ENCODE measurements around the gene TSPAN1. TPM values are rescaled to one million over a fixed set of nuclear protein-coding genes. Genes with fewer than 3 reads are reported as not detected.

Gene TSPAN1, protein sequence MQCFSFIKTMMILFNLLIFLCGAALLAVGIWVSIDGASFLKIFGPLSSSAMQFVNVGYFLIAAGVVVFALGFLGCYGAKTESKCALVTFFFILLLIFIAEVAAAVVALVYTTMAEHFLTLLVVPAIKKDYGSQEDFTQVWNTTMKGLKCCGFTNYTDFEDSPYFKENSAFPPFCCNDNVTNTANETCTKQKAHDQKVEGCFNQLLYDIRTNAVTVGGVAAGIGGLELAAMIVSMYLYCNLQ
- total RNA-seq (2014; rRNA removed; shearing (Covaris generic); ENCODE audit: low replicate concordance): not detected in 2 replicates

DNA sequence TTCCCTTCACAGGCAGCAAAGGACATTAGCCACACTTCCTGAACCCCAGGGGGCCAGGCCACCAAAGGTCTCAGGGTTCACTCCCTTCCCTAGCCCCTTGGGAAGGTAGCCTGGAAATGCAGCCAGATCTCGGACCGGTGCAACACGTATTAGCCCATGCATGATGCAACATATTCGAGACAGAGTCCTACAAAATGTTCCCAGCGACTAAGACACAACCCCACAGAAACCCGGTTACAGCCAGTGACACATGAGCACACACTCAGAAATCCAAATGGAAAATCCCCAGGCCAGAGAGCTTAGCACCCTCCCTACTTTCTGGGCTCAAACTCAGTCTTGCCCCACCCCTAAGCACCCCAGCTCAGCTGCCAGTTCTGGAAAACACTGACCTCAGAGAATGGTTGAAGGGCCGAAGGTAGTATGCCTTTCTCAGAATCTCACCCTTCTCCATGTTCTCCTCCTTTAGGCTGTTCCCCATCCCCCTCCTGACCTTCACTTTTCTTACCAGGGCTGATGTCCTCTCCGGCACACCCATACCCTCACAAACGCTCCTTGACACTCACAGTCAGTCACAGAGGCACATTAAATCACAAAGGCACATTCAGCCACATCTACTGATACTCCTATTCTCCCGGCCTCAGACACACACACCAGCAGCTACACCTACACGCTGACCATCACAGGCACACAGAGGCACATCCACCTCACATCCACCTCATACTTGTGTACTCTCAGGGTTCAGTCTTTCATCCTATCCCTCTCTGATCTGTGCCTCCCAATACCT, at the start of gene TSPAN1:
TSS of gene TSPAN1 (plus strand) at position 640 of the 784 bp plus-strand sequence. CDS start 6,021 bp downstream, outside the sequence.
- no peaks in the 10 kb centered on the region for H4K20me1 ChIP-seq (ENCODE audit: insufficient read depth, low read depth, low read length)
- no peak within 1 kb of the TSS for H3K9ac ChIP-seq (ENCODE audit: low read length)
- no peak within 1 kb of the TSS for H3K4me2 ChIP-seq (ENCODE audit: low read depth, low read length, poor library complexity, severe bottlenecking)
- H3K9me3 ChIP-seq (ENCODE audit: low read length): no peaks in the 10 kb centered on the region
- no peaks in the 10 kb centered on the region; the same call in 1 of the 2 replicates for H3K27me3 ChIP-seq (ENCODE audit: low read length)
- no peak within 1 kb of the TSS for H3K4me3 ChIP-seq (ENCODE audit: low read length)
- H2AFZ ChIP-seq (ENCODE audit: low read length): no peak within 1 kb of the TSS
- no peaks in the 10 kb centered on the region for H3K79me2 ChIP-seq (ENCODE audit: low read length)
- no peaks in the 10 kb centered on the region for H3K36me3 ChIP-seq (ENCODE audit: insufficient read depth, low read length)
- peaks cover 43% of the 10 kb centered on the region for H3K4me1 ChIP-seq (ENCODE audit: low read length)
- no peak for DNase-seq
- H3K27ac ChIP-seq (ENCODE audit: low read length): no peak within 1 kb of the TSS
- no peaks in the 10 kb centered on the region for H3K9me2 ChIP-seq (replicated peaks; ENCODE audit: insufficient read depth, low read length)

DNA sequence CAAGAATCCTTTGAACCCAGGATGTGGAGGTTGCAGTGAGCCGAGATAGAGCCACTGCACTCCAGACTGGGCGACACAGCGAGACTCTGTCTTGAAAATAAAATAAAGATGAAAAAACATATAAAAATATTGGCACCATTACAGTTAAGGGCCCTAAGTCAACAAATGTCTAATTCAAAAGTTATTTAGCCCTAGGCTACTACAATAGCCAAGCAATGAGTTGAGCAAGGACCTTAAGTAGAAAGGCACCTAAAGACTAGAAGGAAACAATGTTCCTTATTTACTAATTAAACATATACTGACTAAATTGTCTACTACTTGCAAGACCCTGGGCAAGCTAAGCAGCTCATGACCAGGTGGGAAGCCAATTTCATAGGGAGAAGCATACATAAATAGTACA, 46.5 kb upstream of the TSPAN1 start:
- no peak overlapping the region for H3K4me2 ChIP-seq (ENCODE audit: low read depth, low read length, poor library complexity, severe bottlenecking)
- peaks cover 24% of the 10 kb centered on the region for H3K4me1 ChIP-seq (ENCODE audit: low read length)
- peaks cover 78% of the 10 kb centered on the region for H3K79me2 ChIP-seq (ENCODE audit: low read length)
- H3K4me3 ChIP-seq (ENCODE audit: low read length): no peak overlapping the region
- peaks cover 5% of the 10 kb centered on the region; the same call in 1 of the 2 replicates for H3K36me3 ChIP-seq (ENCODE audit: insufficient read depth, low read length)
- no peak overlapping the region for H3K9ac ChIP-seq (ENCODE audit: low read length)
- no peaks in the 10 kb centered on the region for H4K20me1 ChIP-seq (ENCODE audit: insufficient read depth, low read depth, low read length)
- no peak for DNase-seq
- H3K9me2 ChIP-seq (replicated peaks; ENCODE audit: insufficient read depth, low read length): no peaks in the 10 kb centered on the region
- no peak overlapping the region for H3K27ac ChIP-seq (ENCODE audit: low read length)
- no peak overlapping the region for H2AFZ ChIP-seq (ENCODE audit: low read length)
- no peaks in the 10 kb centered on the region for H3K27me3 ChIP-seq (ENCODE audit: low read length)
- H3K9me3 ChIP-seq (ENCODE audit: low read length): no peaks in the 10 kb centered on the region

DNA sequence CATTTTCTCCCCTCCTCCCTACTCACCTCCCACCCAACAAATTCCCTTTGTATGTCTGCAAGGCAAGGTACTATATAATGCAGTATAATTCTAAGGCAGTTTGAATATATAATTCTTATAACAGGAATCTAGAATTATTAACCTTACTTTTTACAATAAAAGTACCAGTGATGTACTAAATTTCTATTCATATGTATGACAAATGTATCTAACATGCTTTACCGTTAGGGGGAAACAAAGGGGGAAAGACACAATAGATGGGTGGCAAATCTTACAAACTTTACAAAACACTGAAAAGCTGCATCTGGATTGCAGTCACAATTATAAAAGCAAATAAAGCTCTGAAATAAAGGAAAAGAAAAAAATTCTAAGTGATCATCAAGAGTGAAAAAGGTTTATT, 44.8 kb upstream of the TSPAN1 start:
- peaks cover 42% of the 10 kb centered on the region for H3K4me1 ChIP-seq (ENCODE audit: low read length)
- peaks cover 5% of the 10 kb centered on the region; the same call in 1 of the 2 replicates for H3K36me3 ChIP-seq (ENCODE audit: insufficient read depth, low read length)
- no peak overlapping the region for H2AFZ ChIP-seq (ENCODE audit: low read length)
- H3K9me3 ChIP-seq (ENCODE audit: low read length): no peaks in the 10 kb centered on the region
- peaks cover 66% of the 10 kb centered on the region for H3K79me2 ChIP-seq (ENCODE audit: low read length)
- DNase-seq: no peak
- H3K4me3 ChIP-seq (ENCODE audit: low read length): peak overlapping the region; percentile 75
- H3K27ac ChIP-seq (ENCODE audit: low read length): peak overlapping the region; percentile 20
- no peaks in the 10 kb centered on the region for H3K27me3 ChIP-seq (ENCODE audit: low read length)
- peak overlapping the region; percentile 92 for H3K9ac ChIP-seq (ENCODE audit: low read length)
- no peaks in the 10 kb centered on the region for H4K20me1 ChIP-seq (ENCODE audit: insufficient read depth, low read depth, low read length)
- H3K4me2 ChIP-seq (ENCODE audit: low read depth, low read length, poor library complexity, severe bottlenecking): peak overlapping the region; percentile 82
- H3K9me2 ChIP-seq (replicated peaks; ENCODE audit: insufficient read depth, low read length): no peaks in the 10 kb centered on the region

DNA sequence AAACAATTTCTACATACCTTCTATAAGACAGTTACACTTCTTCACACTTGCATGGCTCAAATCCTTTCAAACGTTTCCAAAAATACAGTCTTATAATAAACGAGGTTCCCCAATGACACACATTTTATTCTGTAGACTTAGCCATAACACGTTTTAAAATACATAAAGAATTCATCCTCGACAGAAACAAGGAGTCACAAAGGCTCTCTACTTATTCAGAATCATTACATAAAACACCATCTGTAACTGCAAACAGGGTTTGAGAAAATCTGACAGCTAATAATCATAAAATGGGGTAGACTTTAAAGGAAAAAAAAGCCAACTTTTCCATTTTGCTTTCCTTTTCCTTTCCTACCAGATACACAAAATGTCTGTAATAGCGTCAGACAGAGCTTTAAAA, 44.3 kb upstream of the TSPAN1 start:
- peak overlapping the region; percentile 82 for H3K4me2 ChIP-seq (ENCODE audit: low read depth, low read length, poor library complexity, severe bottlenecking)
- H3K9me3 ChIP-seq (ENCODE audit: low read length): no peaks in the 10 kb centered on the region
- H4K20me1 ChIP-seq (ENCODE audit: insufficient read depth, low read depth, low read length): no peaks in the 10 kb centered on the region
- H3K36me3 ChIP-seq (ENCODE audit: insufficient read depth, low read length): peaks cover 5% of the 10 kb centered on the region; the same call in 1 of the 2 replicates
- peaks cover 61% of the 10 kb centered on the region for H3K79me2 ChIP-seq (ENCODE audit: low read length)
- H3K27me3 ChIP-seq (ENCODE audit: low read length): no peaks in the 10 kb centered on the region
- DNase-seq: no peak
- peaks cover 42% of the 10 kb centered on the region for H3K4me1 ChIP-seq (ENCODE audit: low read length)
- no peak overlapping the region for H2AFZ ChIP-seq (ENCODE audit: low read length)
- H3K9ac ChIP-seq (ENCODE audit: low read length): peak overlapping the region; percentile 92
- H3K27ac ChIP-seq (ENCODE audit: low read length): peak overlapping the region; percentile 20
- H3K4me3 ChIP-seq (ENCODE audit: low read length): peak overlapping the region; percentile 75
- no peaks in the 10 kb centered on the region for H3K9me2 ChIP-seq (replicated peaks; ENCODE audit: insufficient read depth, low read length)

DNA sequence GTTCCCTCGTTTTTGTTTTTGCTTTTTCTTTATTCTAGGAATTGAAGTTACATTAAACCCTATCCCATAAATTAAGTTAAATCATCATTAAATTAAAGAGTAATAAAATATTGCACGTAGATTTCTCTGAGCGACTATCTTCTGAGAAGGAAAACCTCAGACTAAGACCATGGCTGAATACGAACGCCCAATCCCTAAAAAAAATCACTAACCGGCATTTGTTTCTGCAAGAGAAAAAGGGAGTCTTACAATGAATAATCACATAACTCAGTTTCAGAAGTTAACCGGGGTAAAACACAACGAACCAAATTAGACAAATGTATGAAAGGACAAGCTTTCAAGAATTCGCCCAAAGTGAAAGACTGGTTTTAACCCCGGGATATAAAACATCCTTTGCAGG, 43.8 kb upstream of the TSPAN1 start:
- Histone ChIP-seq H3K4me3 (ENCODE audit: low read length) (peak overlapping the region; percentile 75), H3K9me3 (ENCODE audit: low read length) (no peaks in the 10 kb centered on the region), H3K27ac (ENCODE audit: low read length) (peak overlapping the region; percentile 20), H3K9ac (ENCODE audit: low read length) (peak overlapping the region; percentile 92), H3K79me2 (ENCODE audit: low read length) (peaks cover 58% of the 10 kb centered on the region), H3K4me2 (ENCODE audit: low read depth, low read length, poor library complexity, severe bottlenecking) (peak overlapping the region; percentile 82), H3K9me2 (replicated peaks; ENCODE audit: insufficient read depth, low read length) (no peaks in the 10 kb centered on the region), H4K20me1 (ENCODE audit: insufficient read depth, low read depth, low read length) (no peaks in the 10 kb centered on the region), H3K27me3 (ENCODE audit: low read length) (no peaks in the 10 kb centered on the region), H2AFZ (ENCODE audit: low read length) (no peak overlapping the region), H3K36me3 (ENCODE audit: insufficient read depth, low read length) (peaks cover 5% of the 10 kb centered on the region; the same call in 1 of the 2 replicates), H3K4me1 (ENCODE audit: low read length) (peaks cover 42% of the 10 kb centered on the region)
- peak; percentile 47 for DNase-seq

DNA sequence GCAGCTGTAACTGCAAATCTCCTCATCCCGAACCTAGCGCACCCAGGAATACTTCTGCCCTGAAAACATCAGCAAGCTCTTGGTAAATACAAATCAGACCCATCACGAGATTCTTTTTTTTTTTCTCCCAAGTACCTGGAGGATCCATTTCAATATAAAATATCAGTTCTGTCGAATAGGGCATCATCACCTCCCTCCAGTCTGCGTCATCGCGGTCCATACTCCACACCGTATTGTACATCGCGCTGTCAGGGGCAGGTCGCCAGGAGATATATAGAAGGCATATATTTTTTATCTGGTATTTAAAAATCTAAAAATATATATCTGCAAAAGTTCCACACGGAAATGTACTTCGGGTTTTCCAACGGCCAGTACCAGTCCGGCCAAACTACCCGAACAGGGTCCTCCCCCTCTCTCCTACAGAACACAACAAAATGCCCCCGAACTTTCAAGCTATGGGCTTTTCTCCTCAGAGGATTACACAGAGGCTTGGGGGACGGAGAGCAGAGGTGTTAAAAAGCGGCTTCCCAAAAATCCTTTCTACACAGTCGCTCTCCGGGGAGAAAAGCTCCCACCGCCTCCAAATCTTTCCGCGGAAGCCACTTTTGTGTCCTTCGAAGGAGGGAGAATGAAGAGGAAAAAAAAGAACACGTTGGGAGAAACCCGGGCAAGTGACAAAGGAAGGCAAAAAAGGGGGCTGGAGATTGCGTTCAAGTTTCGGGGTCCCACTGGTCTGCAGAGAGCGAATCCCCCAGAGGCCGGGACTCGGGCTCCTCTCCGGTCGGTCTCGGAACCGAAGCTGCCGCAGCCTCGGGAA, 43.0 kb upstream of the TSPAN1 start:
- peak overlapping the region; percentile 75 for H3K4me3 ChIP-seq (ENCODE audit: low read length)

DNA sequence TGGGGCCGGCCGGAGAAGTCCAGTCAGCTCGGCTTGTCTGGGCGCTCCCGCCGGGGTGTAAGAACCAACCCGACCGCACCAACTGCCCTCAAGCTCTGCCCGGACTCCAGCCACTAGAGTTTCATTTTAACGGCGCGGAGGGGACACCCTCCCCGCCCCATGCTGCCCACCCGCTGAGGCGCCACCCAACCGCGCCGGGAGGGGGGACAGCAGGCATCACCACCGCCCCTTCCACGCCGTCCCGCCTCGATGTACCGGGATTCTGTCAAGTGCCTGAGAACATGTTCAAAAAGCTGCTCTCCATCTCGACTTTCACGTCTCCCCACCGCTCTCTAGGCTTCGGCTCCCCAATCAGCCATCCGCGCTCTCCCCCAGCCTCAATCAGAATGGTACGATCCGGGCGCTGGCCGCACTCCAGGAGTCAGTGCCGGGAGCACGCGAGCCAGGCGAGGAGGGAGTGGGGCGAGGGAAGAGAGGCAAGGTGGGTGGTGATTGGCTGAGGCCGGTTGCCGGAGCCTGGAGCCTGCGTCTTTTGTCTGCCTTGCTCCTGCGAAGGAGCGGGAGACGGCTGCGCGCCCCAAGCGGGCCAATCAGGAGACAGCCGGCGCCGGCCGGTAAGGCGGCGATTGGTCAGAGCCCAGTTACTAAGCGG, 42.2 kb upstream of the TSPAN1 start, which contains the start of gene PIK3R3:
TSS of gene PIK3R3 (minus strand) at position 101 of the 652 bp plus-strand sequence. CDS start 677 bp downstream, outside the sequence.
- H3K9ac ChIP-seq (ENCODE audit: low read length): peak within 1 kb of the TSS; percentile 92
- peaks cover 39% of the 10 kb centered on the region for H3K4me1 ChIP-seq (ENCODE audit: low read length)
- H3K4me2 ChIP-seq (ENCODE audit: low read depth, low read length, poor library complexity, severe bottlenecking): peak within 1 kb of the TSS; percentile 82
- no peaks in the 10 kb centered on the region for H3K9me3 ChIP-seq (ENCODE audit: low read length)
- H4K20me1 ChIP-seq (ENCODE audit: insufficient read depth, low read depth, low read length): no peaks in the 10 kb centered on the region
- H3K27me3 ChIP-seq (ENCODE audit: low read length): no peaks in the 10 kb centered on the region
- peaks cover 3% of the 10 kb centered on the region; the same call in 1 of the 2 replicates for H3K36me3 ChIP-seq (ENCODE audit: insufficient read depth, low read length)
- H3K79me2 ChIP-seq (ENCODE audit: low read length): peaks cover 46% of the 10 kb centered on the region
- peak; percentile 99 for DNase-seq
- H3K27ac ChIP-seq (ENCODE audit: low read length): peak within 1 kb of the TSS; percentile 87
- peak within 1 kb of the TSS; percentile 75 for H3K4me3 ChIP-seq (ENCODE audit: low read length)
- no peaks in the 10 kb centered on the region for H3K9me2 ChIP-seq (replicated peaks; ENCODE audit: insufficient read depth, low read length)
- H2AFZ ChIP-seq (ENCODE audit: low read length): peak within 1 kb of the TSS; percentile 94

More for the DNA sequence above, 43.0 kb upstream of the TSPAN1 start:
- no peaks in the 10 kb centered on the region for H3K9me3 ChIP-seq (ENCODE audit: low read length)
- peak overlapping the region; percentile 94 for H2AFZ ChIP-seq (ENCODE audit: low read length)
- H3K27me3 ChIP-seq (ENCODE audit: low read length): no peaks in the 10 kb centered on the region
- peak; percentile 78 for DNase-seq
- H3K9me2 ChIP-seq (replicated peaks; ENCODE audit: insufficient read depth, low read length): no peaks in the 10 kb centered on the region
- peak overlapping the region; percentile 87 for H3K27ac ChIP-seq (ENCODE audit: low read length)
- peak overlapping the region; percentile 92 for H3K9ac ChIP-seq (ENCODE audit: low read length)
- H3K4me1 ChIP-seq (ENCODE audit: low read length): peaks cover 42% of the 10 kb centered on the region
- H3K79me2 ChIP-seq (ENCODE audit: low read length): peaks cover 51% of the 10 kb centered on the region
- H3K36me3 ChIP-seq (ENCODE audit: insufficient read depth, low read length): peaks cover 5% of the 10 kb centered on the region; the same call in 1 of the 2 replicates
- no peaks in the 10 kb centered on the region for H4K20me1 ChIP-seq (ENCODE audit: insufficient read depth, low read depth, low read length)
- peak overlapping the region; percentile 82 for H3K4me2 ChIP-seq (ENCODE audit: low read depth, low read length, poor library complexity, severe bottlenecking)
